Middle frontal gyrus (tissue), 1 donor: ENCODE data around the gene TST.

Source experiments
- DNase-seq: peaks from one replicate; pipeline ENCODE4 v3.0.0-alpha.2; 2015; ENCODE audit warnings: low spot score; ENCODE audit errors: extremely low spot score

Gene TST

GRCh38 chr22:36986242-36986821 lies 32.9 kb downstream of the TST start:
- no peak for DNase-seq

GRCh38 chr22:36985211-36985889 lies 33.9 kb downstream of the TST start:
- no peak for DNase-seq

DNA sequence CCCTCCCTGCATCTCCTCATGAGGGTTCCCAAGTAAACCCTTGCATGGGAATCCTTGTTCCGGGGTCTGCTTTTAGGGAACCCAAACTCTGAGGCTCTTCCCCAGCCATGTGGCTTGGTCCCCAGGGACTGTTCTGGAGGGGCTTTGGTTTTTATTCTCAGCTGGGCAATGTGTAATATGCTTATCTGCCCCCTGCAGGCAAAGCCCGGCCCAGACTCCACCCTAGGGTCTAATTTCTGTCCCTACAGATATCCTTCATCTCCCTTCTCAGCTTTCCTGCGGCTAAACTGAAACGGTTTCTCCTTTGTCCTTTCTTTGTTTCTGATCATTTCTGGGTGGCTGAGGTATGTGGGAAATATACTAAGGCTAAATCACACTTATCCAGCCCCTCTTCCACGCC lies 37.1 kb downstream of the TST start:
- DNase-seq, result no peak

GRCh38 chr22:36981247-36981775 lies 37.9 kb downstream of the TST start:
- DNase-seq, result no peak

DNA sequence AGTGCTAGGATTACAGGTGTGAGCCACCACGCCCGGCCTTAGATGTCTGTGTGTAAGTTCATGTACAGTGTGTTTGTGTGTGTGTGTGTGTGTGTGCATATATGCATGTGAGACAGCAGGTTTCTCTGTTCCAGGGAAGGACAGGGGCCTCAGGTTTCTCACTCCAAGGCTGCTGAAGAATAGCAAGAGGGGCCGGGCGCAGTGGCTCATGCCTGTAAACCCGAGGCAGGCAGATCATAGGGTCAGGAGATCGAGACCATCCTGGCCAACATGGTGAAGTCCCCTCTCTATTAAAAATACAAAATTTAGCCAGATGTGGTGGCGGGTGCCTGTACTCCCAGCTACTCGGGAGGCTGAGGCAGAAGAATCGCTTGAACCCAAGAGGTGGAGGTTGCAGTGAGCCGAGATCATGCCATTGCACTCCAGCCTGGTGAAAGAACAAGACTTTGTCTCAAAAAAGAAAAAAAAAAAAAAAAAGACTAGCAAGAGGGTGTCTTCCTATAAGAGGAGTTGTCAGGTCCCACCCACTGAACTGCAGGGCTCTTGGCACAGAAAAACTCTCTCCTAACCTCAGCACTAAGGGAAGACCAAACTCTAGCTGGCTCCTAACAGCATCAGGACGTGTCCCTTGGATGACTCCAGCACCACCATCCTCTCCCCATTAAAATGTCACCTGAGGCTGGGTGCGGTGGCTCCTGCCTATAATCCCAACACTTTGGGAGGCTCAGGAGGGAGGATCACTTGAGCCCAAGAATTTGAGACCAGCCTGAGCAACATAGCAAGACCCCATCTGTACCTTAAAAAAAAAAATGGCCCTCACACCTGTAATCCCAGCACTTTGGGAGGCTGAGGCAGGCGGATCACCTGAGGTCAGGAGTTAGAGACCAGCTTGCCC lies 40.0 kb downstream of the TST start:
- DNase-seq, result no peak

DNA sequence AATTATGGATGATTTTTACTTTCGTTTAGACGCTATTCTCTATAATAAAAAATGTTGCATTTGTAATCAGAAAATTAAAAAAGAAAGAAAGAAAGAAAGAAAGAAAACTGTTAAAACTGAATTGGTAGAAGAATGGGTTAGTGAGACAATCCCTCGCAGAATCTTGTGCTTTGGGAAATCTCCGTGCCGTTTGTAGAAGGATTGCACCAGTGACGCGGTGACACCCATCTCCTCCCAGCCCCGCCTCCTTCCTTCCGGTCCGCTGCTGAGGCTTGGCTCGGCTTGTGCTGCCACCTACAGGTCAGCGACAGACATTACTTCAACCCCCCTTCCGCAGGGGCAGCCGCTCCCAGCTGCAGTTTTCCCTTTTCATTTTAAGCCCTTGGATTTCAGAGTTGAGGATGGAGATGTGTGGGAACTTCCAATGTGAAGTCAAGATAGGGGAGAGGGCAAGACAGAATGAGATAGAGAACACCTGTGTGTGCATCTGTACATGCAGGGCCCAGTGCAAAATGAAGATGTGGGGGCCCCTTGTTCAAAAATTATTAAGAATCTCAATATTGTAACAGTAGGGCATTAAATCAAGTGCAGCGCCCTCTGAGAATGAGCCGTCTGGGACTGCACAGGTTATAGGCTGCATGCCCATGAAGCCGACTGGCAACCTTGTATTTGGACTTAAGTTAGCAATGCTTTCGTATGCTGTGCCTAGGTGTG lies 41.1 kb downstream of the TST start:
- peak; percentile 86 for DNase-seq

DNA sequence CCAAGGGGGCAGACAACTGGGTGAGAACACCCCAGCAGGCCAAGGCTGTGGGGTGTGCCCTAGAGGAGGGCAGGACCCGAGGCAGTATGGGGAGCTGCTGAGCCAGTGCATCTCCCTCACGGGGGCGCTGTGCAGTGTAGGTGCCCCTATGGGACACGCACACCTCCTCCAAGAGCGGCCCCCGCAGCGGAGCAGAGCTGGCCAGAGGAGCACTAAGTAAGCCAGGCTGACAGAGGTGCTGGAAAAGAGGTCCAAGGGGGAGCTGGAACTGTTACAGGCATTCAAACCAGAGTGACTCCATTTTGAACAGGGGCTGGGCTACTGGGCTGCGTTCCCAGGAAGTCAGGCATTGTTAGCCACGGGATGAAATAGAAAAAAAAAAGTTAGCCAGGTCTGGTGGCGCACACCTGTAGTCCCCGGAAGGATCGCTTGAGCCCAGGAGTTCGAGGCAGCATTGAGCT lies 41.8 kb downstream of the TST start:
- DNase-seq, result no peak

GRCh38 chr22:36976606-36977005 lies 42.6 kb downstream of the TST start:
- DNase-seq, result no peak

GRCh38 chr22:36971341-36972125 lies 47.7 kb downstream of the TST start:
- DNase-seq, result no peak

GRCh38 chr22:36968249-36968964 lies 50.8 kb downstream of the TST start:
- DNase-seq, result no peak

- no peak for DNase-seq
Observed at GRCh38 chr22:36966851-36967540, 52.3 kb downstream of the TST start.

DNA sequence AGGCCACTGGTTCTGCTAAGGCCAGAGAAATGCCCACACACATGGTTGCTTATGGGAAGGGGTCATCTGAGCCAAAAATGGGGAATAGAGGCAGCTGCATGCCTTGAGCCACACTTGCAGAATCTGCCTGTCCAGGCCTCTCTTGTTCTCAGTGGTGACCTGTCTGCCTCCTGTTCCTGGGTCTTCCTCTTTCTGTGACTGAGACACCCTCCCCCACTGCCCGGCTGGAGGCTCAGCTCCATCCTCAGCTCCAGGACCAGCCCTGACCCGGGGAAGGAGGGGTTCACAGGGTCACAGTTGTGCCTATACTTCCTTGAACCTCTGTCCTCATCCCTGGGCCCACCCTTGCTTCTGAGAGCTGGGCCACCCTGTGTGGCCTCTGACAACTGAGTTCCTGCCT lies 53.6 kb downstream of the TST start:
- DNase-seq, result no peak

DNA sequence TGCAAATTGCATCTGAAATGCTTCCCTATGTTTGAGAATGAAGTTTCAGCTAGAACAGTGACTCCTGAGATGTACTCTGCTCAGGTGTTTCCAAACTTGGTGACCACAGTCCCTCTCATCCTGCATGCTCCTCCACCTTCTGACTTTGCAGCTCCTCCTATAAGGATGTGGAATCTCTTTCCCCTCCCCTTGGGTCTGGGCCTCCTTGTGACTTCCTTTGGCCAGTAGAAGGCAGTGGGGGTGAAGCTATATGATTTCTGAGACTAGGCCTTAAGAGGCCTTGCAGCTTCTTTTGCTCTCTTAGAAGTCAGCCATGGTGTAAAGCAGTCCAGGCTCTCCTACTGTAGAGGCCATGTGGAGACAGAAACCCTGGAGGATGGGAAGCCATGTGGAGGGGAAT lies 55.1 kb downstream of the TST start:
- DNase-seq, result no peak

DNA sequence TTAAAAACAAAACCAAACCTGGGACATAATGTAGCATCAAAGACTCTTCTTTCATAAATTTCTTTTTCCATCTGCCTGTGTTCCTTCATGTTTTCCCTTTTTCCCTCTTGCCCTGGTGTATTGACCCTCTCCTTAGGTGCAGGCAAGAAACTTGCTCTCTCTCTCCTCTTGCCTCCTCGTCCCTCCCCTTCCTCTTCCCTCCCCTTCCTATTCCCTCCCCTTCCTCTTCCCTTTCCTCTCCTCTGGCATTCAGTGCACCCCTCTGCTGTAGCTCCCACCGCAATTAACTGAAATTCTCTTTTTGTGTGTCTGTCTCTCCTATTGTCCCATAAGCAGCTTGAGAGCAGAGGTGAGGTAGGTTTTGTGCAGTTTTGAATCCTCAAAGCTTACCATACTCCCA lies 55.9 kb downstream of the TST start:
- DNase-seq, result no peak

GRCh38 chr22:36961626-36962025 lies 57.6 kb downstream of the TST start:
- DNase-seq, result no peak
